DOHH2 (cell line): ENCODE results near the gene RBP5.

ENCODE experiments used
- H3F3A ChIP-seq: fragments of 200-600 bp; sonication (generic), shearing (Covaris generic); 2 replicates; pipeline ENCODE4 v1.6.0; 2016; ENCODE audit warnings: antibody characterized with exemption, mild to moderate bottlenecking; ENCODE audit not compliant: control insufficient read depth, insufficient read depth
- H3K27ac ChIP-seq: fragments of 200-600 bp; sonication (generic); 2 replicates; pipeline ENCODE4 v1.5.1; 2014; ENCODE audit warnings: low read depth, mild to moderate bottlenecking, low read length, moderate library complexity
- H3K27me3 ChIP-seq: fragments of 200-600 bp; sonication (generic); 2 replicates; pipeline ENCODE4 v1.6.1; 2014; ENCODE audit warnings: mild to moderate bottlenecking, low read length, mixed read lengths; ENCODE audit not compliant: control insufficient read depth
- H3K36me3 ChIP-seq: fragments of 200-600 bp; sonication (generic); 2 replicates; pipeline ENCODE4 v1.6.1; 2014; ENCODE audit warnings: mild to moderate bottlenecking, low read length, moderate library complexity, mixed read lengths; ENCODE audit not compliant: control insufficient read depth
- H3K4me1 ChIP-seq: fragments of 200-600 bp; sonication (generic); 2 replicates; pipeline ENCODE4 v1.6.1; 2014; ENCODE audit warnings: mild to moderate bottlenecking, low read length, mixed read lengths; ENCODE audit not compliant: control insufficient read depth
- H3K4me2 ChIP-seq: fragments of 200-600 bp; sonication (generic); 2 replicates; pipeline ENCODE4 v1.6.0; 2014; ENCODE audit warnings: mild to moderate bottlenecking, low read length, moderate library complexity
- H3K4me3 ChIP-seq: fragments of 200-600 bp; sonication (generic); 2 replicates; pipeline ENCODE4 v1.5.1; 2014; ENCODE audit warnings: mild to moderate bottlenecking, low read length, mixed read lengths
- H3K79me2 ChIP-seq: fragments of 200-600 bp; sonication (generic); 2 replicates; pipeline ENCODE4 v1.6.1; 2014; ENCODE audit warnings: mild to moderate bottlenecking, low read length, mixed read lengths; ENCODE audit not compliant: control insufficient read depth
- H3K9me2 ChIP-seq: fragments of 200-600 bp; sonication (generic); replicated peaks from 2 replicates; pipeline ENCODE4 v1.6.1; 2014; ENCODE audit warnings: mild to moderate bottlenecking, low read length, mixed read lengths; ENCODE audit not compliant: control insufficient read depth
- H3K9me3 ChIP-seq: fragments of 200-600 bp; sonication (generic); 2 replicates; pipeline ENCODE4 v1.6.1; 2014; ENCODE audit warnings: antibody characterized with exemption, low read length, mixed read lengths; ENCODE audit not compliant: control insufficient read depth, insufficient read depth
- H4K20me1 ChIP-seq: fragments of 200-600 bp; sonication (generic); 2 replicates; pipeline ENCODE4 v1.6.0; 2014; ENCODE audit warnings: low read depth, mild to moderate bottlenecking, antibody characterized with exemption, low read length, moderate library complexity; ENCODE audit not compliant: control insufficient read depth, insufficient read depth
- EZH2phosphoT487 ChIP-seq: fragments of 200-600 bp; sonication (generic); IDR thresholded peaks from 2 replicates; pipeline ENCODE4 v1.6.1; 2017; ENCODE audit warnings: borderline replicate concordance, mild to moderate bottlenecking, antibody characterized with exemption, low read length, moderate library complexity, mixed read lengths
- TF ChIP-seq, protein P1 (sequence below): fragments of 200-600 bp; sonication (generic); IDR thresholded peaks from one replicate; pipeline ENCODE4 v1.5.1; 2014; ENCODE audit warnings: antibody characterized with exemption, mild to moderate bottlenecking, low read depth, low read length; ENCODE audit not compliant: poor library complexity, severe bottlenecking

The RBP5 gene

DNA sequence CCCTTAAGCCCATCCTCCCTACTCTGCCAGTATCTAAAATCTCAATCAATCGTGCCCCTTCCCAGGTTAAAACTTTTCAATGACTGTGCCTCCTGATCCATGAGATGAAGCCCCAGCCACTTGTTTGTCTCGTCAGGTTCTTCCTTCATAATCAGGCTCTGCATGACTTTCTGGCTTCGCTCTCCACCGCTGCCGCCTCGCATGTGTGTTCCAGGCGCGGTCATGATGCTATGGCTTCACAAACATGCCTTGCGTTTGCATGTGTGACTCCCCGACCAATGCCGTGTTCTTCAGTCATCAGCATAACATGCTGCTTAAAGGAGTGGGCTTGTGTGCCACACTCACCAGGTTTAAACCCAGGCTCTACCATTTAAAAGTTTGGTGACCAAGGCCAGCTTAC, 14.7 kb downstream of the RBP5 start:
- no peak for TF ChIP-seq EZH2phosphoT487
- TF ChIP-seq, protein P1, sequence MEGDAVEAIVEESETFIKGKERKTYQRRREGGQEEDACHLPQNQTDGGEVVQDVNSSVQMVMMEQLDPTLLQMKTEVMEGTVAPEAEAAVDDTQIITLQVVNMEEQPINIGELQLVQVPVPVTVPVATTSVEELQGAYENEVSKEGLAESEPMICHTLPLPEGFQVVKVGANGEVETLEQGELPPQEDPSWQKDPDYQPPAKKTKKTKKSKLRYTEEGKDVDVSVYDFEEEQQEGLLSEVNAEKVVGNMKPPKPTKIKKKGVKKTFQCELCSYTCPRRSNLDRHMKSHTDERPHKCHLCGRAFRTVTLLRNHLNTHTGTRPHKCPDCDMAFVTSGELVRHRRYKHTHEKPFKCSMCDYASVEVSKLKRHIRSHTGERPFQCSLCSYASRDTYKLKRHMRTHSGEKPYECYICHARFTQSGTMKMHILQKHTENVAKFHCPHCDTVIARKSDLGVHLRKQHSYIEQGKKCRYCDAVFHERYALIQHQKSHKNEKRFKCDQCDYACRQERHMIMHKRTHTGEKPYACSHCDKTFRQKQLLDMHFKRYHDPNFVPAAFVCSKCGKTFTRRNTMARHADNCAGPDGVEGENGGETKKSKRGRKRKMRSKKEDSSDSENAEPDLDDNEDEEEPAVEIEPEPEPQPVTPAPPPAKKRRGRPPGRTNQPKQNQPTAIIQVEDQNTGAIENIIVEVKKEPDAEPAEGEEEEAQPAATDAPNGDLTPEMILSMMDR, result no peak
- Histone ChIP-seq H3K4me2 (no peak overlapping the region), H3K27me3 (peaks cover 13% of the 10 kb centered on the region), H3K9me3 (no peaks in the 10 kb centered on the region), H3K9me2 (no peaks in the 10 kb centered on the region), H3K27ac (no peak overlapping the region), H3F3A (no peaks in the 10 kb centered on the region), H3K4me1 (0 out of 2 replicates have a peak, but pooled peaks cover 3% of the 10 kb centered on the region), H3K4me3 (no peak overlapping the region), H3K79me2 (no peaks in the 10 kb centered on the region), H4K20me1 (no peaks in the 10 kb centered on the region; the same call in 1 of the 2 replicates), H3K36me3 (no peaks in the 10 kb centered on the region)

DNA sequence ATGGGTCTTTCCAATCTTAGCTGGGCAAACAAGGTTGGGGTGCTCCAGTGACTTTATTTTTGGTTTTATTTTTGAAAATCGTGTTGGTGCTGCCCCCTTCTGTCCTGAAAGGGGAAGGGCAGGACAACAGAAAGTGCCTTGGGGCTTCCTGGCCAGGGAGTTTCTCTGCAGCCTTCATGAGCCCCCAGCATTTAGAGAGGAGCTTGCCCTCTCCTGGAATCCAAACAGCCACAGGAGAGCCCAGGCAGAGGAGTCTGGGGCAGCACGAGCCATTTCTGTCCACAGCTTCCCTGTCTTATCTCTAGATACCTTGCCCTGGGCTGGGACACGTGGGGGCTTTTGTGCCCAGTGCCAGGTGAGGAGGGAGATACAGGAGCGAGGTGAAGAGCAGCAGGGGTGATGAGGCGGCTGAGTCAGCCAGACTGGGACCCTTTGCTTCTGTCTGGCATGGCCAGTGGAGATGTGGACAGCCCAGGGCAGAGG, 15.3 kb downstream of the RBP5 start:
- H3K4me3 ChIP-seq, result no peak overlapping the region
- TF ChIP-seq EZH2phosphoT487, result no peak
- TF ChIP-seq, protein P1, result peak; percentile 80

DNA sequence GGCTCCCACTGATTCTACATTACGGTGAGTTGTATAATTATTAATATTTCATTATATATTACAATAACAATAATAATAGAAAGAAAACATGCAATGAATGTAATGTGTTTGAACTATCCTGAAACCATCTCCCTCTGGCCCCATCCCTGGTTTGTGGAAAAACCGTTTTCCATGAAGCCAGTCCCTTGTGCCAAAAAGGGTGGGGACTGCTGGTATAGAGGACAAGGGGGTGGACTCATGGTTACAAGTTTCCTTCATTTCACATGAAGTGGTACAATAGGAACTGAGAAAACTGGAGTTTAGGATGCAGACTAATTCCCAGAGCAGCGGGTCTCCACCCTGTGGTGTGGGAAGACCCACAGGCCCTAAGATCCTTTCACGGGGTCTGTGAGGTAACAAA, 16.6 kb downstream of the RBP5 start:
- H4K20me1 ChIP-seq, result no peaks in the 10 kb centered on the region; the same call in 1 of the 2 replicates
- H3K9me3 ChIP-seq, result no peaks in the 10 kb centered on the region
- no peaks in the 10 kb centered on the region for H3K79me2 ChIP-seq
- no peak for TF ChIP-seq EZH2phosphoT487
- TF ChIP-seq, protein P1, result no peak
- peaks cover 14% of the 10 kb centered on the region for H3K4me1 ChIP-seq
- no peaks in the 10 kb centered on the region for H3F3A ChIP-seq
- no peak overlapping the region for H3K4me2 ChIP-seq
- no peak overlapping the region for H3K4me3 ChIP-seq
- H3K27me3 ChIP-seq, result peaks cover 24% of the 10 kb centered on the region
- no peak overlapping the region for H3K27ac ChIP-seq
- H3K9me2 ChIP-seq, result no peaks in the 10 kb centered on the region
- H3K36me3 ChIP-seq, result no peaks in the 10 kb centered on the region

More for the DNA sequence above, 15.3 kb downstream of the RBP5 start:
- H3F3A ChIP-seq, result no peaks in the 10 kb centered on the region
- no peaks in the 10 kb centered on the region for H3K79me2 ChIP-seq
- H3K27me3 ChIP-seq, result peaks cover 16% of the 10 kb centered on the region
- H3K9me3 ChIP-seq, result no peaks in the 10 kb centered on the region
- no peak overlapping the region for H3K27ac ChIP-seq
- H4K20me1 ChIP-seq, result no peaks in the 10 kb centered on the region; the same call in 1 of the 2 replicates
- H3K4me1 ChIP-seq, result peaks cover 6% of the 10 kb centered on the region
- no peak overlapping the region for H3K4me2 ChIP-seq
- H3K36me3 ChIP-seq, result no peaks in the 10 kb centered on the region
- H3K9me2 ChIP-seq, result no peaks in the 10 kb centered on the region
